ENCODE data around the gene NLRP3. TPM values are rescaled to one million over a fixed set of nuclear protein-coding genes. Genes with fewer than 3 reads are reported as not detected.

Gene NLRP3
- total RNA-seq, 2 donors from 2014 or later = 0.22 to 2.2 TPM

DNA sequence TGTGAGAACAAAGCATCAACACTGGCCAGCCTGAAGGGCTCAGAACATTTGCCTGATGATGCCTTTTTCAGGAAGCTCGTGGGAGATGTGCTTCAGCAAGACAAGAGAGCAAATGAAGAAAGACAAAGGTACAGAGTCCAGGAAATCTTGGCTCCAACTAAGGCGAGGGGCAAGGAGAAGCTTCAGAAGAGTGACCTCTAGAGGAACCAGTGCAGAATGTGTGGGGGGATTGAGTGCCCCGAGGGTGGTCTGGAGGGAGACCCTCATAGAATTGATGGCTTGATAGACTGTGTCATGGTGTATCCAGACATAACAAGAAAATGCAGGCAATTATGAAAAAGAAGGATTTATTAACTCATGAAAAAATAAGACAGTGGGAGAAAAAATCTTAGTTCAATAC is 15.3 kb upstream of the NLRP3 start:
- Histone ChIP-seq H3K27me3 (no peaks in the 10 kb centered on the region), H3K9ac (ENCODE audit: low read depth in 2 of 2, low read length in 2 of 2) (no peak overlapping the region), H3K4me3 (no peak overlapping the region), H3K9me3 (no peaks in the 10 kb centered on the region), H3K36me3 (no peaks in the 10 kb centered on the region), H3K27ac (peak overlapping the region; percentile 62), H3K4me1 (peaks cover 9% of the 10 kb centered on the region)
- no peak for TF ChIP-seq CTCF (IDR thresholded peaks at IDR 0.05)
- no peak for DNase-seq
- intact Hi-C loops (cut with DNase I) = no loop called here

DNA sequence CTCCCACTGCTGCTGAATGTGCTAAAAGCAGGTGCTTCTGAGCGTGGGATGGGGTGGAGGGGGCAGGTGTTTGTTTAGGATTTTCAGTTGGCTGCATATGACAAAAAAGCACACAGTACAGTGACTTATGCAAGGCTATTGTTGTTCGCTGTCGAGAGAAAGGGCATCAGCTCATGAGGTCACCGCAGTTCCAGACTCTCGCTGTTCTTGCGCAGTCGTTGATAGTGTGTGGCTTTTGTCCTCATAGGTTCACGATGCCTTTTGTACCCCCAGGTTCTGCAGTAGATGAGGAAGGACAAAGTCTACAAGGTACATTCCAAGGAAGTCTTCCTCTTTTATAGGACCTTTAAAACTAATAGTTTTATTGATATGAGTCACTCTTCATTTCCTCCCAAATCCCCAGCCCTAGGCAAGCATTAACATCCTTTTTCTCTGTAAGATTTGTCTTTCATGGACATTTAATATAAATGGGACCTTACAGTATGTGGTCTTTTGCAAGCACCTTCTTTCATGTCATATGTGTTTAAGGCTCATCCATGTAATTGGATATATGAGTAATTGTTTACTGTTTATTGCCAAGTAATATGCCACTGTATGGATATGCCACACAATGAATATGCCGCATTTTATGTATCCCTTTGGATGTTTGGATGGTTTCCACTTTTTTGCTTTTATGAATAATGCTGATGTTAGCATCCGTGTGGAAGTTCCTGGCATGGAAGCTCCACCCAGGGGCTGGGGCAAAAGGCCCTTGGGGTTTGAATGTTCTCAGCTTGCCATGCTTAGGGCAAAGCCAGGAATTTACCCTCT is 14.5 kb upstream of the NLRP3 start:
- H3K9ac ChIP-seq (ENCODE audit: low read depth in 2 of 2, low read length in 2 of 2) = no peak overlapping the region
- no peaks in the 10 kb centered on the region for H3K36me3 ChIP-seq
- intact Hi-C loops (cut with DNase I) = no loop called here
- TF ChIP-seq CTCF (IDR thresholded peaks at IDR 0.05) = no peak
- H3K4me3 ChIP-seq = no peak overlapping the region
- DNase-seq = peak; percentile 75
- H3K27me3 ChIP-seq = no peaks in the 10 kb centered on the region
- peaks cover 9% of the 10 kb centered on the region for H3K4me1 ChIP-seq
- H3K9me3 ChIP-seq = no peaks in the 10 kb centered on the region
- H3K27ac ChIP-seq = peak overlapping the region; percentile 62

DNA sequence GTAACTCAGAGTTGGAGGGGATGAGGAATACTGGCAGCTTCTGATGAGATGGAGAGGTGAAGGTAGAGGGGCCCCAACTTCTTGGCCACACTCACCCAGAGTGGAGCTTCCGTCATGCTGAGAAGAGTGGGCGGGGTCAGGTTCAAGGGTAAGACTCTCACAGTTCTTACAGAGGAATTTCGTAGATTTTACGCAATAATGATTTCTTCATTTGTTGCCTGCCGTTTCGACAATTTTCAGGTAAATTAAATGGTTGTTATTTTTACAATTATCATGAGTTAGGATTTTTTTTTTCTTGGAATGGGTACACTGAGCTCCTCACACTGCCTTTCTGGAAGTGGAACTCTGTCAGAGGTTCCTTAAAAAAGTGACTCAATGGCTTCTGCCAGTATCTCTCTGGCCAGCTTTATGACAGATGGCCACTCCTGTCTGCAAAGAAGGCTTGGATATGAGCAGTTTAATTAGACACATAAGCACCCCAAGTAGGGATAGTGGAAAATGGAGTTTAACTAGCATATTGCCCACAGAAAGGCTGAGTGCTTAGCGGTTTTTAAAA is 13.8 kb upstream of the NLRP3 start:
- Histone ChIP-seq H3K27me3 (no peaks in the 10 kb centered on the region), H3K36me3 (no peaks in the 10 kb centered on the region), H3K27ac (peak overlapping the region; percentile 62), H3K4me3 (no peak overlapping the region), H3K9ac (ENCODE audit: low read depth in 2 of 2, low read length in 2 of 2) (no peak overlapping the region), H3K9me3 (no peaks in the 10 kb centered on the region), H3K4me1 (peaks cover 9% of the 10 kb centered on the region)
- no peak for TF ChIP-seq CTCF (IDR thresholded peaks at IDR 0.05)
- intact Hi-C loops (cut with DNase I) = no loop called here
- DNase-seq = peak; percentile 37

GRCh38 chr1:247406014-247406656 is 9.8 kb upstream of the NLRP3 start:
- peaks cover 4% of the 10 kb centered on the region for H3K4me1 ChIP-seq
- TF ChIP-seq CTCF (IDR thresholded peaks at IDR 0.05) = no peak
- no peaks in the 10 kb centered on the region for H3K36me3 ChIP-seq
- no peaks in the 10 kb centered on the region for H3K9me3 ChIP-seq
- no peak overlapping the region for H3K9ac ChIP-seq (ENCODE audit: low read depth in 2 of 2, low read length in 2 of 2)
- no peak overlapping the region for H3K27ac ChIP-seq
- no peak for DNase-seq
- intact Hi-C loops (cut with DNase I) = no loop called here
- no peaks in the 10 kb centered on the region for H3K27me3 ChIP-seq
- no peak overlapping the region for H3K4me3 ChIP-seq

DNA sequence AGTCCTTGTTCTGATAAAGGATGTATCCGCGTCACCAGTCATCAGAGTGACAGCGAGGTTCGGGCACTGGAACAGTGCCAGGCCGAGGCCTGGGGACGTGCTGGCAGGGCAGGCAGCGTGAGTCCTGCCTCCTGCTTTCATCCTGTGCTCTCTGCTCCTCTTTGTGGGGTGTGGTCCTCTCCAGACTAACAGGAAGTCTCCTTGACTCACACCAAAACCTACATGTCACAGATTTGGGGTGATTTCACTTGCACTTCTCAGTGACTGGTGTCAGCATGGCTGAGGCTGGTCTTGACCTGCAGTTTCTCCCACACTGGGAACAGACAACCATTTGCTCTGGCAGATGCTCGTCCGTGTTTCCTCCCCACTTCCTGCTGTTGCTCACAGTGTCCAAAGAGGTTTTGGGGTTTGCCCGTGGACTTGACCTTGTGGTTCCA is 8.8 kb upstream of the NLRP3 start:
- no peak overlapping the region for H3K27ac ChIP-seq
- TF ChIP-seq CTCF (IDR thresholded peaks at IDR 0.05) = no peak

More for the DNA sequence above, 8.8 kb upstream of the NLRP3 start:
- no peak overlapping the region for H3K4me3 ChIP-seq
- H3K9ac ChIP-seq (ENCODE audit: low read depth in 2 of 2, low read length in 2 of 2) = no peak overlapping the region
- no peaks in the 10 kb centered on the region for H3K4me1 ChIP-seq
- no peaks in the 10 kb centered on the region for H3K9me3 ChIP-seq
- no peaks in the 10 kb centered on the region for H3K36me3 ChIP-seq
- no peak for DNase-seq
- intact Hi-C loops (cut with DNase I) = no loop called here
- H3K27me3 ChIP-seq = no peaks in the 10 kb centered on the region

All from colonic mucosa (tissue), 4 donors.